GM23338 (cell line): ENCODE data around the gene EGFR. TPM values are rescaled to one million over a fixed set of nuclear protein-coding genes. Genes with fewer than 3 reads are reported as not detected.

ENCODE experiments used
- ATAC-seq: fragments of 200-7000 bp; cut with Tn5 transposase; 3 replicates; pipeline ENCODE4 v1.9.1; 2020
- DNase-seq: peaks from one replicate; pipeline ENCODE4 v3.0.0-alpha.2; 2015; ENCODE audit warnings: low spot score
- H2AFZ ChIP-seq: fragments of 200-600 bp; sonication (generic); 2 replicates; pipeline ENCODE4 v1.8.0; 2016; ENCODE audit warnings: antibody characterized with exemption, mild to moderate bottlenecking, moderate library complexity
- H3F3A ChIP-seq: fragments of 200-600 bp; sonication (generic); replicated peaks from 2 replicates; pipeline ENCODE4 v1.8.0; 2017; ENCODE audit warnings: antibody characterized with exemption, mixed run types, low read depth
- H3K27ac ChIP-seq: fragments of 200-600 bp; sonication (generic); 2 replicates; pipeline ENCODE4 v1.6.1; 2016; ENCODE audit warnings: low read depth
- H3K27me3 ChIP-seq: fragments of 200-600 bp; sonication (generic); 2 replicates; pipeline ENCODE4 v1.8.0; 2016; ENCODE audit warnings: mild to moderate bottlenecking, mixed run types, moderate library complexity; ENCODE audit not compliant: insufficient read depth
- H3K36me3 ChIP-seq: fragments of 200-600 bp; sonication (generic); 2 replicates; pipeline ENCODE4 v1.8.0; 2016; ENCODE audit warnings: mild to moderate bottlenecking; ENCODE audit not compliant: insufficient read depth
- H3K4me1 ChIP-seq: fragments of 200-600 bp; sonication (generic); 2 replicates; pipeline ENCODE4 v1.8.0; 2016; ENCODE audit warnings: mild to moderate bottlenecking, moderate library complexity; ENCODE audit not compliant: insufficient read depth
- H3K4me2 ChIP-seq: fragments of 200-600 bp; sonication (generic); 2 replicates; pipeline ENCODE4 v1.7.1; 2017; ENCODE audit warnings: mixed run types
- H3K4me3 ChIP-seq: fragments of 200-600 bp; sonication (generic); 2 replicates; pipeline ENCODE4 v1.6.1; 2016; ENCODE audit warnings: mixed run types
- H3K79me2 ChIP-seq: fragments of 200-600 bp; sonication (generic); replicated peaks from 2 replicates; pipeline ENCODE4 v1.8.0; 2017; ENCODE audit warnings: mild to moderate bottlenecking; ENCODE audit not compliant: insufficient read depth
- H3K9me2 ChIP-seq: fragments of 200-600 bp; sonication (generic); 2 replicates; pipeline ENCODE4 v1.8.0; 2017; ENCODE audit not compliant: insufficient read depth
- H4K20me1 ChIP-seq: fragments of 200-600 bp; sonication (generic); replicated peaks from 2 replicates; pipeline ENCODE4 v1.8.0; 2017; ENCODE audit warnings: mild to moderate bottlenecking; ENCODE audit not compliant: insufficient read depth
- H3K27ac Mint-ChIP-seq: 2 replicates; pipeline ENCODE4 v1.8.0; 2020; ENCODE audit warnings: inconsistent platforms, mild to moderate bottlenecking, moderate library complexity, mixed read lengths
- H3K27me3 Mint-ChIP-seq: 3 replicates; pipeline ENCODE4 v1.8.0; 2022; ENCODE audit warnings: low read depth, mild to moderate bottlenecking, moderate library complexity, mixed read lengths, inconsistent platforms; ENCODE audit not compliant: insufficient read depth, poor library complexity
- H3K36me3 Mint-ChIP-seq: 3 replicates; pipeline ENCODE4 v1.8.0; 2021; ENCODE audit warnings: low read depth, mild to moderate bottlenecking, inconsistent platforms, moderate library complexity, mixed read lengths
- H3K4me1 Mint-ChIP-seq: 3 replicates; pipeline ENCODE4 v1.8.0; 2020; ENCODE audit warnings: mild to moderate bottlenecking, inconsistent platforms, mixed read lengths
- H3K4me3 Mint-ChIP-seq: 3 replicates; pipeline ENCODE4 v1.8.0; 2021; ENCODE audit warnings: moderate library complexity, mild to moderate bottlenecking, inconsistent platforms, mixed read lengths
- H3K9me3 Mint-ChIP-seq: 3 replicates; pipeline ENCODE4 v1.8.0; 2020; ENCODE audit warnings: moderate library complexity, mild to moderate bottlenecking, inconsistent platforms, mixed read lengths
- CREB1 ChIP-seq: fragments of 250-450 bp; sonication (Bioruptor Pico); IDR thresholded peaks from 2 replicates; pipeline ENCODE4 v1.5.0; 2020; ENCODE audit warnings: low read depth, mild to moderate bottlenecking, moderate library complexity
- ETS1 ChIP-seq: IDR thresholded peaks from 2 replicates; pipeline ENCODE4 v1.6.1; 2016; ENCODE audit warnings: antibody characterized with exemption
- EZH2 ChIP-seq: fragments of 200-600 bp; sonication (generic); IDR thresholded peaks from one replicate; pipeline ENCODE4 v1.8.0; 2017; ENCODE audit warnings: antibody characterized with exemption, mild to moderate bottlenecking, low read depth; ENCODE audit not compliant: unreplicated experiment
- EZH2phosphoT487 ChIP-seq: fragments of 200-600 bp; sonication (generic); IDR thresholded peaks from one replicate; pipeline ENCODE4 v1.8.1; 2018; ENCODE audit warnings: antibody characterized with exemption; ENCODE audit not compliant: unreplicated experiment
- JUNB ChIP-seq: IDR thresholded peaks from one replicate; pipeline ENCODE4 v1.6.1; 2016; ENCODE audit warnings: antibody characterized with exemption; ENCODE audit not compliant: unreplicated experiment
- NANOG ChIP-seq: IDR thresholded peaks from 2 replicates; pipeline ENCODE4 v1.6.1; 2016; ENCODE audit warnings: antibody characterized with exemption, borderline replicate concordance
- POLR2AphosphoS5 ChIP-seq: IDR thresholded peaks from 2 replicates; pipeline ENCODE4 v1.6.1; 2016; ENCODE audit warnings: antibody characterized with exemption, low read depth
- STAT1 ChIP-seq: IDR thresholded peaks from one replicate; pipeline ENCODE4 v1.6.1; 2016; ENCODE audit warnings: antibody characterized with exemption; ENCODE audit not compliant: unreplicated experiment
- ZNF114 ChIP-seq: fragments of 250-450 bp; sonication (Bioruptor Pico); IDR thresholded peaks from 2 replicates; pipeline ENCODE4 v1.5.0; 2020; ENCODE audit warnings: mild to moderate bottlenecking, moderate library complexity
- ZNF331 ChIP-seq: fragments of 250-450 bp; sonication (Bioruptor Pico); IDR thresholded peaks from 2 replicates; pipeline ENCODE4 v1.5.0; 2020; ENCODE audit warnings: low read depth, mild to moderate bottlenecking, moderate library complexity
- ZNF462 ChIP-seq: fragments of 250-450 bp; sonication (Bioruptor Pico); IDR thresholded peaks from 2 replicates; pipeline ENCODE4 v1.5.0; 2020; ENCODE audit warnings: mild to moderate bottlenecking, moderate library complexity
- polyA plus RNA-seq: library from polyadenylated mRNA; unstranded; fragments of >200 nt; fragmentation: Nextera tagmentation; extraction: Ambion mirVana; gene quantifications from 2 replicates; pipeline ENCODE4 v1.2.1, GENCODE V29; 2016
- total RNA-seq: library from RNA; depleted of rRNA; stranded (reverse); fragments of >200 nt; shearing (Covaris generic); gene quantifications from 2 replicates; pipeline ENCODE4 v1.2.3, GENCODE V29; 2014

EGFR gene
- total and polyA plus RNA-seq, 2 experiments from 2014 or later = 1.5 to 4.5 TPM

- H3K27ac Mint-ChIP-seq = no peak overlapping the region
- no peak for ATAC-seq
- H3K4me3 Mint-ChIP-seq = no peak overlapping the region
- TF ChIP-seq CREB1 (CRISPR knock-in tag) (no peak), POLR2AphosphoS5 (no peak), ZNF331 (CRISPR knock-in tag) (no peak), ZNF462 (no peak), EZH2phosphoT487 (no peak), NANOG (no peak)
- DNase-seq = no peak
- Histone ChIP-seq H2AFZ (no peak overlapping the region), H3K4me3 (no peak overlapping the region), H3K9me2 (no peaks in the 10 kb centered on the region), H3F3A (no peaks in the 10 kb centered on the region), H3K4me1 (peaks cover 4% of the 10 kb centered on the region; the same call in 1 of the 2 replicates), H3K27ac (no peak overlapping the region), H4K20me1 (peaks cover 8% of the 10 kb centered on the region), H3K4me2 (no peak overlapping the region), H3K27me3 (peaks cover 56% of the 10 kb centered on the region), H3K36me3 (no peaks in the 10 kb centered on the region), H3K79me2 (no peaks in the 10 kb centered on the region)
- H3K27me3 Mint-ChIP-seq = peaks cover 35% of the 10 kb centered on the region
- H3K4me1 Mint-ChIP-seq = peaks cover 8% of the 10 kb centered on the region; the same call in 2 of the 3 replicates
- no peaks in the 10 kb centered on the region for H3K9me3 Mint-ChIP-seq
- no peaks in the 10 kb centered on the region for H3K36me3 Mint-ChIP-seq
These were observed 2.6 kb upstream of the EGFR start for GRCh38 chr7:55016061-55016745.

GRCh38 chr7:55016746-55017090 is 2.1 kb upstream of the EGFR start:
- no peaks in the 10 kb centered on the region for H3K36me3 Mint-ChIP-seq
- no peak for TF ChIP-seq ETS1
- no peak for TF ChIP-seq ZNF331 (CRISPR knock-in tag)
- no peak for TF ChIP-seq STAT1
- TF ChIP-seq JUNB = no peak
- TF ChIP-seq EZH2phosphoT487 = no peak
- TF ChIP-seq ZNF114 = no peak
- TF ChIP-seq NANOG = no peak
- TF ChIP-seq EZH2 = no peak

More at GRCh38 chr7:55016746-55017090, 2.1 kb upstream of the EGFR start:
- Histone ChIP-seq H4K20me1 (peaks cover 8% of the 10 kb centered on the region), H3K9me2 (no peaks in the 10 kb centered on the region), H3K4me3 (no peak overlapping the region), H3F3A (no peaks in the 10 kb centered on the region), H3K79me2 (no peaks in the 10 kb centered on the region), H3K4me2 (no peak overlapping the region), H3K27ac (no peak overlapping the region), H3K4me1 (peaks cover 4% of the 10 kb centered on the region; the same call in 1 of the 2 replicates), H2AFZ (no peak overlapping the region), H3K27me3 (peaks cover 61% of the 10 kb centered on the region), H3K36me3 (no peaks in the 10 kb centered on the region)
- peaks cover 39% of the 10 kb centered on the region for H3K27me3 Mint-ChIP-seq
- no peak for DNase-seq
- no peak overlapping the region for H3K27ac Mint-ChIP-seq
- no peak for ATAC-seq
- H3K4me3 Mint-ChIP-seq = no peak overlapping the region
- H3K4me1 Mint-ChIP-seq = peaks cover 8% of the 10 kb centered on the region; the same call in 2 of the 3 replicates
- no peaks in the 10 kb centered on the region for H3K9me3 Mint-ChIP-seq
